ENCODE measurements around the gene CHST5.
A peak's percentile ranks its signal among the peaks of the same experiment; 100 is the strongest.
"Not testable (repeated sequence)": the region's sequence is repeated elsewhere in the genome, so short reads cannot be mapped to it uniquely, and the experiment has no call there.

CHST5 gene

GRCh38 chr16:75514296-75514695, 21.6 kb downstream of the CHST5 start:
- TF ChIP-seq, protein P1, sequence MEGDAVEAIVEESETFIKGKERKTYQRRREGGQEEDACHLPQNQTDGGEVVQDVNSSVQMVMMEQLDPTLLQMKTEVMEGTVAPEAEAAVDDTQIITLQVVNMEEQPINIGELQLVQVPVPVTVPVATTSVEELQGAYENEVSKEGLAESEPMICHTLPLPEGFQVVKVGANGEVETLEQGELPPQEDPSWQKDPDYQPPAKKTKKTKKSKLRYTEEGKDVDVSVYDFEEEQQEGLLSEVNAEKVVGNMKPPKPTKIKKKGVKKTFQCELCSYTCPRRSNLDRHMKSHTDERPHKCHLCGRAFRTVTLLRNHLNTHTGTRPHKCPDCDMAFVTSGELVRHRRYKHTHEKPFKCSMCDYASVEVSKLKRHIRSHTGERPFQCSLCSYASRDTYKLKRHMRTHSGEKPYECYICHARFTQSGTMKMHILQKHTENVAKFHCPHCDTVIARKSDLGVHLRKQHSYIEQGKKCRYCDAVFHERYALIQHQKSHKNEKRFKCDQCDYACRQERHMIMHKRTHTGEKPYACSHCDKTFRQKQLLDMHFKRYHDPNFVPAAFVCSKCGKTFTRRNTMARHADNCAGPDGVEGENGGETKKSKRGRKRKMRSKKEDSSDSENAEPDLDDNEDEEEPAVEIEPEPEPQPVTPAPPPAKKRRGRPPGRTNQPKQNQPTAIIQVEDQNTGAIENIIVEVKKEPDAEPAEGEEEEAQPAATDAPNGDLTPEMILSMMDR (IDR thresholded peaks at IDR 0.05; ENCODE audit: control insufficient read depth, insufficient read depth, low read depth, low read length, missing control alignments) = no peak

GRCh38 chr16:75506574-75506973, 29.3 kb downstream of the CHST5 start:
- TF ChIP-seq, protein P1 (IDR thresholded peaks at IDR 0.05; ENCODE audit: control insufficient read depth, insufficient read depth, low read depth, low read length, missing control alignments) = no peak
- no peak overlapping the region for H3K4me3 ChIP-seq (ENCODE audit: control insufficient read depth, low read depth, low read length)
- peak; percentile 95 for DNase-seq (ENCODE audit: low read depth)

More at GRCh38 chr16:75514296-75514695, 21.6 kb downstream of the CHST5 start:
- DNase-seq (ENCODE audit: low read depth) = no peak
- no peak overlapping the region for H3K4me3 ChIP-seq (ENCODE audit: control insufficient read depth, low read depth, low read length)

DNA sequence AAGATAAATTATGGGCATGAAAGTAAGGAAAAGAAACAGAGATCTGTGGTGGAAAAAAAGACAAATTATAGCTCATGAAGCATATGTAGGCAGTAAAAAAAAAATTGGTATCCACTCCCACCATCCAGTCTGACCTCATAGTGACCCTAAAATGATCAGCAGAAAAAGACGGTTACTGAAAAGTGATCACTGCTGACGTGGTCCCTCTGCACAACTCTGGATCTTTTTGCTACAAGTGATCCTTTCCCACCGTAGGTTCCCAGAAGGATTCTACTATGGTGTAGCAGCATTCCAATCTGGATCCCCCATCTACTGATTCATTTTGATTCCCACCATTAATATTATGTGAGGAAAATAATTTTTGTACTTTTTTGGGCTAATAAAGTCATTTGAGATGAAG, 29.8 kb downstream of the CHST5 start:
- TF ChIP-seq, protein P1 (IDR thresholded peaks at IDR 0.05; ENCODE audit: control insufficient read depth, insufficient read depth, low read depth, low read length, missing control alignments) = no peak
- H3K4me3 ChIP-seq (ENCODE audit: control insufficient read depth, low read depth, low read length) = no peak overlapping the region

GRCh38 chr16:75503801-75504200, 32.1 kb downstream of the CHST5 start:
- no peak overlapping the region for H3K4me3 ChIP-seq (ENCODE audit: control insufficient read depth, low read depth, low read length)
- no peak for DNase-seq (ENCODE audit: low read depth)
- TF ChIP-seq, protein P1 (IDR thresholded peaks at IDR 0.05; ENCODE audit: control insufficient read depth, insufficient read depth, low read depth, low read length, missing control alignments) = no peak

More for the DNA sequence above, 29.8 kb downstream of the CHST5 start:
- no peak for DNase-seq (ENCODE audit: low read depth)

GRCh38 chr16:75502916-75503605, 32.8 kb downstream of the CHST5 start:
- TF ChIP-seq, protein P1 (IDR thresholded peaks at IDR 0.05; ENCODE audit: control insufficient read depth, insufficient read depth, low read depth, low read length, missing control alignments) = no peak
- no peak overlapping the region for H3K4me3 ChIP-seq (ENCODE audit: control insufficient read depth, low read depth, low read length)
- DNase-seq (ENCODE audit: low read depth) = no peak

GRCh38 chr16:75501820-75502219, 34.1 kb downstream of the CHST5 start:
- H3K4me3 ChIP-seq (ENCODE audit: control insufficient read depth, low read depth, low read length); DNase-seq (ENCODE audit: low read depth): not testable (repeated sequence)

GRCh38 chr16:75501359-75501758, 34.5 kb downstream of the CHST5 start:
- TF ChIP-seq, protein P1 (IDR thresholded peaks at IDR 0.05; ENCODE audit: control insufficient read depth, insufficient read depth, low read depth, low read length, missing control alignments) = no peak
- no peak for DNase-seq (ENCODE audit: low read depth)
- H3K4me3 ChIP-seq (ENCODE audit: control insufficient read depth, low read depth, low read length) = no peak overlapping the region

DNA sequence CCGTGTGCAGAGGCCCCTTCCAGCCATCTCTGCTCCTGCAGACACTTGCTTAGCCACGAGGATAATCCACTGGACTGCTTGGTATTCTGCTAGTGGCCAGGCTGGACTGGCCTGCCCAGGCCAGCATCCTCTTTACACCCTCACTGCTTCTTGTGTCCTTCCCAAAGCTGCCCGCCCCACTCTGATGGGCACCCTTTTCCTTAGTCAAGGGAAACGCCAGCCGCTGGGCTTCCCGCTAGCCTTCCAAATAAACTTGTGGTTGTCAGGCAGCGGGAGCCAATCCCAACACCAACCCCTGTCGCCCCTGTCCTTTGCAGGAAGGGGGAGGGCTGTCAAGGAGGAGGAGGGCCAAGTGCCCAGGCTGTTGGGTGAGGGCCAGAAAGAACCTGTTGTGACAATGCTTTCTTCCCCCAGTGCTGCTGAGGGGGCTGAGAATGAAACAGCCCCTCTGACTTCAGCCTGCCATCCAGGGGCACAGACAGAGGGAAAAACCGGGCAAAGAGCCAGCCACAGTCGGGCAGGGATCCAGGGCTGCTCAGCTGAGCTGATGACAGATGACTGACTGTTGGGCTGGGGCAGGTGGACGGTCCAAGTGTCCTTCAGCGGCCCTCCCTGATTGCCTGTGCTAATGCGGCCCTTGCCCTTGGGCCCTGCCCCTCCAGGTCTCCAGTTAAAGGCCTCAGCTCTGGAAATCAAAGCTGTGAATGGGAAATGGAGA, 37.1 kb downstream of the CHST5 start:
- DNase-seq (ENCODE audit: low read depth); H3K4me3 ChIP-seq (ENCODE audit: control insufficient read depth, low read depth, low read length): not testable (repeated sequence)
